Muscle layer of colon (tissue), 2 donors: ENCODE measurements around the gene HACE1.

Experiments used
- H3K27ac ChIP-seq: one replicate; pipeline ENCODE4 v1.7.0; 2013; ENCODE audit warnings: low read depth, mild to moderate bottlenecking, low read length, moderate library complexity
- H3K27me3 ChIP-seq, 2 donors: one replicate each; pipeline ENCODE4 v1.7.0; 2013; ENCODE audit warnings: low read length in 2 of 2, mild to moderate bottlenecking in 2 of 2; ENCODE audit not compliant: insufficient read depth in 2 of 2, control insufficient read depth in 1 of 2
- H3K36me3 ChIP-seq: one replicate; pipeline ENCODE4 v1.7.0; 2013; ENCODE audit warnings: mild to moderate bottlenecking, low read length; ENCODE audit not compliant: insufficient read depth
- H3K4me1 ChIP-seq: one replicate; pipeline ENCODE4 v1.7.0; 2013; ENCODE audit warnings: mild to moderate bottlenecking, low read length; ENCODE audit not compliant: insufficient read depth
- H3K4me3 ChIP-seq, 2 donors: one replicate each; pipeline ENCODE4 v1.7.0; 2013; ENCODE audit warnings: low read length in 2 of 2, low read depth in 1 of 2, mild to moderate bottlenecking in 1 of 2, moderate library complexity in 1 of 2
- H3K9ac ChIP-seq: one replicate; pipeline ENCODE4 v1.7.0; 2013; ENCODE audit warnings: low read length
- H3K9me3 ChIP-seq: one replicate; pipeline ENCODE4 v1.7.0; 2013; ENCODE audit warnings: mild to moderate bottlenecking, low read length
- donor health status: abdominal sarcoma.
- donor health status: Adenocarcinoma of cecum.

The HACE1 gene

DNA sequence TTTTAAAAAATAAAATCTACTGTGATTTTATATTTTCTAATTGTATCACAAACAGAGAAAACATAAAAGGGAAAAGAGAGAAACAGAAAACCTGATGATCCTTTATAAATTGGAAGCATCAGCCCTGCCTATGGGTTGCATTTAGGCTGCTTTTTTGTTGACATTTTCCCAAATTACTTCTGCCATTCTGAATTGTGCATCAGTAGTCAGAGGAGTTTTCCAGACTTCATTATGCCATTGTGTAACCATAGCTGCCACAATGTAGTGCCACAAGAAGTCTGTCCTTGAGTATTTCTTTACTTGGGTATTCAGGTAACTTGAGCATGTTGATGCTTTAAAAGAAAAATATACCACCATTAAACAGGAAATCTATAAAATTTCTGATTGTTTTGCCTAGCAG lies 130.3 kb downstream of the HACE1 start:
- Histone ChIP-seq H3K9me3 (no peaks in the 10 kb centered on the region), H3K27ac (no peak overlapping the region), H3K4me1 (no peaks in the 10 kb centered on the region), H3K27me3 (no peaks in the 10 kb centered on the region), H3K9ac (no peak overlapping the region), H3K36me3 (no peaks in the 10 kb centered on the region), H3K4me3 (no peak overlapping the region)

- H3K9ac ChIP-seq: no peak overlapping the region
- H3K9me3 ChIP-seq: no peaks in the 10 kb centered on the region
- no peaks in the 10 kb centered on the region for H3K36me3 ChIP-seq
- no peaks in the 10 kb centered on the region for H3K27me3 ChIP-seq
- H3K4me3 ChIP-seq: no peak overlapping the region
- no peak overlapping the region for H3K27ac ChIP-seq
- H3K4me1 ChIP-seq: no peaks in the 10 kb centered on the region
Measured at GRCh38 chr6:104728448-104728847, 131.3 kb downstream of the HACE1 start.

DNA sequence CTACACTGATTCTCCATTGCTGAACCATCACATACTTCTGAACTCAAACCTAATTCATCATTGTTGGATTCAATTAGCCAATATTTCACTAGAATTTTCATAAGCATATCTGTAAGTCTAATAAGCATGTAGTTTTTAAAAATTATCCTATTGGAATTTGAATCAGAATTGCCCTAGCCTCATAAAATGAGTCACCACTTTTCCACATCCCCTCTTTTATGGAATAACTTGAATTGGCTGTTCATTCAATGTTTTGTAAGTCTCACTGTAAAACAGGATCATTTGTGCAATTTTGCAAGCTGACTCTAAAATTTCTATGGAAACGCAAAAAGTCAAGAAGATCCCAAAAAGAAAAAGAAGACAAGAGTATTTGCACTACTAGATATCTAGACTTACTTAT lies 141.0 kb downstream of the HACE1 start:
- H3K4me1 ChIP-seq: no peaks in the 10 kb centered on the region

DNA sequence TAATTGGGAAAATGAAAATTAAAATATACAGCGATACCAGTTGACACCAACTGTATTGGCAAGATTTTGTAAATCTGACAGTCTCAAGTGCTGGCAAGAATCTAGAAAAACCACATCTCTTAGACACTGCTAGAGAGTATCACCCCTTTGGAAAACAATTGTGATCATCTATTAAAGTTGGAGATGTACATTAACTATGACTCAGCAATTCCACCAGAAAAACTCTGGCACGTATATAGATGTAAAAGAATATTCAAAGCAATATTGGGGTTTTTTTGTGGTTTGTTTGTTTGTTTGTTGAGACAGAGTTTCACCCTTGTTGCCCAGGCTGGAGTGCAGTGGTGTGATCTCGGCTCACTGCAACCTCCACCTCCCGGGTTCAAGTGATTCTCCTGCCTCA lies 142.9 kb downstream of the HACE1 start:
- no peak overlapping the region for H3K9ac ChIP-seq
- H3K4me3 ChIP-seq: no peak overlapping the region
- H3K36me3 ChIP-seq: no peaks in the 10 kb centered on the region
- H3K27ac ChIP-seq: no peak overlapping the region
- H3K4me1 ChIP-seq: no peaks in the 10 kb centered on the region
- no peaks in the 10 kb centered on the region for H3K27me3 ChIP-seq
- H3K9me3 ChIP-seq: no peaks in the 10 kb centered on the region

More for the DNA sequence above, 141.0 kb downstream of the HACE1 start:
- no peak overlapping the region for H3K4me3 ChIP-seq
- H3K9me3 ChIP-seq: no peaks in the 10 kb centered on the region
- no peak overlapping the region for H3K9ac ChIP-seq
- no peaks in the 10 kb centered on the region for H3K27me3 ChIP-seq
- no peaks in the 10 kb centered on the region for H3K36me3 ChIP-seq
- H3K27ac ChIP-seq: no peak overlapping the region

GRCh38 chr6:104714796-104715195 lies 144.9 kb downstream of the HACE1 start:
- Histone ChIP-seq H3K9ac (no peak overlapping the region), H3K27me3 (no peaks in the 10 kb centered on the region), H3K36me3 (no peaks in the 10 kb centered on the region), H3K4me3 (no peak overlapping the region), H3K4me1 (no peaks in the 10 kb centered on the region), H3K9me3 (no peaks in the 10 kb centered on the region), H3K27ac (no peak overlapping the region)

- no peak overlapping the region for H3K4me3 ChIP-seq
- no peaks in the 10 kb centered on the region for H3K36me3 ChIP-seq
- H3K9me3 ChIP-seq: no peaks in the 10 kb centered on the region
- H3K27me3 ChIP-seq: no peaks in the 10 kb centered on the region
- H3K9ac ChIP-seq: no peak overlapping the region
- H3K4me1 ChIP-seq: no peaks in the 10 kb centered on the region
- H3K27ac ChIP-seq: no peak overlapping the region
Measured at GRCh38 chr6:104713982-104714381, 145.7 kb downstream of the HACE1 start.

- Histone ChIP-seq H3K9ac (no peak overlapping the region), H3K4me3 (no peak overlapping the region), H3K9me3 (no peaks in the 10 kb centered on the region), H3K27me3 (no peaks in the 10 kb centered on the region), H3K27ac (no peak overlapping the region), H3K4me1 (no peaks in the 10 kb centered on the region), H3K36me3 (no peaks in the 10 kb centered on the region)
Measured at GRCh38 chr6:104711371-104711770, 148.3 kb downstream of the HACE1 start.

DNA sequence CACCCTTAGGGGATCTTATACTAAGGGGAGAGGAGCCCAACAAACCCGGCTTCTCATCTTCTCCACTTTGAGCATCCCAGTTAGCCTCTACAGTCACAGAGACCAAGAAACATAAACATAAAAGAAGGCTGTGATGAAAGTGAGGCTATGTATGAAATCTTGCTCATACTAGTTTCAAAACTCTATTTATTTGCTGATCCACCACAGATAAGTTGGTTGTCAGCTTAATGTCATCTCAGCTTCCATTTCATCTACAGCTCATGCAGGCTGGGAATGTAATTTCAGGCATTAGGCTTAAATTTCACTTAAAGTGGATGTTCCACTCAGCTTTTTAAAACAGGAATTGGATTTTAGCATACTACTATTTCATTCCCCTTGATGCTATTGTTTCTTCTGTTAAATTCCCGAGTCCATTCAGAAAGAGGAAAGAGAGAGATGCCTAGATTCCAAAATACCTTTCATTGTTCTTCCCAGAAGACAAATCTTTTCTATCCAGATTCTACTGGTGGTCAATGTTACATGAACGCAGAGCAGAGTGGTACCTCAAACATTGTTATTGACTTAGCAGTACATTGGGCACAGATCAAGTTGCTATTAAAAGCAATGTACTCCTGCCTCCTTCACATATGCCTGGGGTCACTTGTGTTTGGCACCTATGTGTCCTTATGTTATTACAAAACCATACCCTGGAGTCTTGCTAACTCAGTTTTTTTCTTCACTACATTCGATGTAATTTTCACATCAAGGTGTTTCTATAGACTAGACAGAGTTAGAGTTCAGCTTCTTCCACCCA lies 149.0 kb downstream of the HACE1 start:
- Histone ChIP-seq H3K4me3 (no peak overlapping the region), H3K27me3 (no peaks in the 10 kb centered on the region), H3K9ac (no peak overlapping the region), H3K4me1 (no peaks in the 10 kb centered on the region), H3K9me3 (no peaks in the 10 kb centered on the region), H3K36me3 (no peaks in the 10 kb centered on the region), H3K27ac (no peak overlapping the region)

DNA sequence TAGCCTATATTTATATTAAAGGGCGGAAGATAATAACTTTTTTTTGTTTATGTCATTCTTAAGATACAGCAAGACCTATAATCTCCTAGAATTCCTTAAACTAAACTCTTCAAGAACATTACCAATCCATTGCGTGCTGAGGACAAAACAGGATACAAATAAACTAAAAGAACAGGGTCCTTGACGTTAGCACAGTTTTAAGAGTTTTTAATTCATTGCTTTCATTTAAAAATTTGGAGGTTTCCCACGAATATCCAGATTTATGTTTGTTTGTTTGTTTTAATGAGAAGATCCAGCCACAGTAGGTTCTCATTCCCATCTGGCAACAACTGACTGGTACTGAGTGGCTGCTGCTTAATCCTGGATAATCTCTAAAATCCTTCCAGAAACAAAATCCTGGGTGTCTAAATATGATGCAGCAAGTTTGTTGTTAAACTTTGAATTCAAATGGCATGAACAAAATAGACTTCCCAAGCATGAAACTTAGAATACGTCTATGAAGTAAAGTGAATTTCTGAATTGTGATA lies 153.7 kb downstream of the HACE1 start:
- Histone ChIP-seq H3K27ac (no peak overlapping the region), H3K4me1 (no peaks in the 10 kb centered on the region), H3K4me3 (no peak overlapping the region), H3K36me3 (no peaks in the 10 kb centered on the region), H3K9ac (no peak overlapping the region), H3K9me3 (no peaks in the 10 kb centered on the region), H3K27me3 (no peaks in the 10 kb centered on the region)

DNA sequence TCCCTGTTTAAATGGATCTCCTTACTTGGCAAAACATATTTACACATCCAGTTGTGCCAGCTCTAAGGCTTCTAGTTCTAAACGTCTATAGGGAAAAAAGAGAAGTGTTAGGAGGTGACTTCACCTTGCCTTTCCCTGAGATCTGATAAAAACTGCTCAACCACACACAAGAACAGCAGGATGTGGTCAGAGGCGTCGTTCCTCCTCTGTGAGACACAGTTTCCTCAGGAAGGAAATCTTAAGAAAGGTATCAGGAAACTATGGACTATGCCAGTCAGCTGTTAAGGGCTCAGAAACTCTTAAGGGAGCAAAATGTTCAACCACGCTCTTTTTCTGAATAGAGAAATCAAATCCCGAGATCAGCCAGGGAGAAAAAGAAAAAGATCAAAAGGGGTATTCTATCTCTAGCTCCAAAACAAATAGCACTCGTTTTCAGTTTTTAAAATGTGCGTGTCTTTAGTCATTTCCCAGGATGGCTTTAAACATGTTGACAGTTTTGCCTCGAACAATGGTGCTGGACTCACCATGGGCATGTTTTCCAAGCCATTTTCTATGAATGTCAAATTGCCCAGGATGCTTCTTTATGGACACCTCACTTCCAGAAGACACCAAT lies 154.5 kb downstream of the HACE1 start:
- H3K4me1 ChIP-seq: no peaks in the 10 kb centered on the region
- H3K27ac ChIP-seq: no peak overlapping the region
- no peak overlapping the region for H3K4me3 ChIP-seq
- no peaks in the 10 kb centered on the region for H3K27me3 ChIP-seq
- H3K36me3 ChIP-seq: no peaks in the 10 kb centered on the region
- no peak overlapping the region for H3K9ac ChIP-seq
- H3K9me3 ChIP-seq: no peaks in the 10 kb centered on the region

DNA sequence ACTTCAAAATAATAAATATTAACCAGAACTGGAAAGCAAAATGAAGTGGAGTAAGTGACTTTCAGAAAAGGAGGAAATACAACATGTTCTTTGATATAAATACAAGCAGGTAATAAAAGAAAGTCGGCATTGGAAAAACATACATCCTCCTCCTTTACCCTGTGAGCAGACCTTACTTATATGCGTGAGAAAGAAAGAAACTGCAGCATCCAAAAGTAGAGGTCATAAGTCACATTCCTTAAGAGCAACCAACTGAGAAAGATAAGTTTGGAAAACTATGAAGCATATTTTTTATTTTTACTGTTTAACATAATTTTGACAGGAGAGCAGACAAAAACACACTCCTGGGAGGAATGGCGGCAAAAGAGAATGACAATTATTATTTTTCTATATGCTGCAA lies 155.5 kb downstream of the HACE1 start:
- no peaks in the 10 kb centered on the region for H3K9me3 ChIP-seq
- H3K4me3 ChIP-seq: no peak overlapping the region
- H3K27me3 ChIP-seq: no peaks in the 10 kb centered on the region
- no peak overlapping the region for H3K9ac ChIP-seq
- H3K27ac ChIP-seq: no peak overlapping the region
- H3K36me3 ChIP-seq: no peaks in the 10 kb centered on the region
- H3K4me1 ChIP-seq: no peaks in the 10 kb centered on the region
